ENCODE data around the gene ASAP2.
"Not testable (repeated sequence)": the region's sequence is repeated elsewhere in the genome, so short reads cannot be mapped to it uniquely, and the experiment has no call there.

The ASAP2 gene

GRCh38 chr2:9388950-9389911 lies 182.6 kb downstream of the ASAP2 start:
- no peak for DNase-seq (ENCODE audit: low read depth, low spot score)
- no peak overlapping the region for H3K27ac ChIP-seq

DNA sequence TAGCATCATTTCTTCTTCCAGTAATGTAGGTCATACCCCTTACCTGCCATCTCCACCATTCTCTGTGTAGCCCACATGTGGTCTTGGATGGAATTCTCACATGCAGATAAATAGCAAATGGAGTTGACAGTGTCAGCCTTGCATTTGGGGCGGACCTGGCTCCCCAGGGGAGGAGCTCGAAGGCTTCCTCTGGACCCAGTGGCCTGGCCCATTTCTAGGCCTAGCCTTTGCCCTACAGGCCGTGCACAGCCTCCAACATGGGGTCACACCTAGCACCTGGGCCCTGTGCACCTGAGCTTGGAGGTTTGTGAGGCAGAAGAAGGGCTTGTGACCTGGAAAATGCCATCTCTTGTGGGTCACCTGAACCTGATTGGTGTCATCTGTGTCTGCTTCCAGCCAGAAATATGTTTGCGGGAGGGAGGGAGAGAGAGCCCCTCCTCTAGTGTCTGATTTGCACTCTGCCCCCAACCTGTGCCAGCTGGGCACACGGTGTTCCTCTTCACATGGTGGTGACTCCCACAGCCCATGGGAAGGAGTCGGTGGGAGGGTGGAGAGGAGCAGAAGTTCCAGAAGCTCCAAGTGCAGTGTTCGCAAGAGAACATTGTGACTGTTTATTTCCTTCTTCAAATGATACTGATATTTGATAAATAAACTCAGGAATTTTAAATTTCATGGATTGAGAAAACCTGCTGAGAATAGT lies 183.7 kb downstream of the ASAP2 start:
- no peak for DNase-seq (ENCODE audit: low read depth, low spot score)
- no peak overlapping the region for H3K27ac ChIP-seq

GRCh38 chr2:9390991-9391390 lies 184.4 kb downstream of the ASAP2 start:
- no peak for DNase-seq (ENCODE audit: low read depth, low spot score)

DNA sequence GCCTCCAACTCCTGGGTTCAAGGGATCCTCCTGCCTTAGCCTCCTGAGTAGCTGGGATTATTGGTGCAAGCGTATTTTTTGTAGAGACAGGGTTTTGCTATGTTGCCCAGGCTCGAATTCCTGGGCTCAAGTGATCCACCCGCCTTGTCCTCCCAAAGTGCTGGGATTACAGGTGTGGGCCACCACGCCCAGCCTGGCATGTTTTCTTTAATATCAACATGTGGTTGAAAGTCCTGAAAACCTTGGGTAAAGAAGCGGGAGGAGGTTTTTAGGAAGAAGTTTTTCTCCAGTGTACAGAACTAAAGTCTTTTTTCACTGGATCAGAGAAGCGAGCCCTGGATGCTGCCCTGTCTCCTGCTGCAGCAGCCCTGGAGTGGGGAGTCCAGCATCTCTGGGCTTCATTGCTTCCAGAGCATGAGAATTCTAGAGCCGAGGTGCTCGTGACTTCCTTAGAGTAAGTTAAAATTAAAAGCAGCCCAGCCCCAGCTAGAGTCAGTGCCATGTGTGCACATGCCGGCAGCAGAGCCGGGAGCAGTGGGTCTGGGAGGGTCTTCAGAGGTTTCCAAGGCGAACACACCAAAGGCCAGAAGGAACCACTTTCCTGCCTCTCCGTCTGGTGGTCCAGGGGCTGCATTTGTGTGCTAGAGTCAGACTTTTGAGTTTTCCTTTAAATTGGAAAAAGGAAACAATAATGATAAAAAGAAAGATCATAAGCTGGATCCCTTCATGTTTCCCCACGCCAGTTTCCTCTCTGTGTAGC lies 185.5 kb downstream of the ASAP2 start:
- no peak for DNase-seq (ENCODE audit: low read depth, low spot score)
- H3K27ac ChIP-seq, result no peak overlapping the region

More at GRCh38 chr2:9390991-9391390, 184.4 kb downstream of the ASAP2 start:
- H3K27ac ChIP-seq, result no peak overlapping the region

- H3K27ac ChIP-seq, result no peak overlapping the region
- DNase-seq (ENCODE audit: low read depth, low spot score), result no peak
These were observed 186.5 kb downstream of the ASAP2 start for GRCh38 chr2:9392898-9393765.

DNA sequence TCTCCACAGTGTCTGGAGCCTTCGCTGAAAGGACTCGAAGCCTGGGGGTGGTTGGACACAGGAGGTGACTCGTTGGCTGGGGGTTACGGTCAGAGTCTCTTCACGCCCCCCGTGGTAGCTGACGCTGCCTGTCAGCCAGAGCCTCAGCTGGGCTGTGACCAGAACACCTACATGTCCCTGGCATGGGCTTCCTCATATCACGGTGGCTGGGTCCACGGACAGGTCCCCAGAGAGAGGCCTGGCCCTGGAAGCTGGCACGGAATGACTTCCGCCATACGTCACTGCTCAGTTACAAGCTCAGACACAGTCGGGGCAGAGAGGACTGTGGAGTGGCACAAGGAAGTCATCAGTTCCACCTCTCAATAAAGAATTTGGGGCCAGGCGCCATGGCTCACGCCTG lies 188.2 kb downstream of the ASAP2 start:
- H3K27ac ChIP-seq, result no peak overlapping the region
- no peak for DNase-seq (ENCODE audit: low read depth, low spot score)

DNA sequence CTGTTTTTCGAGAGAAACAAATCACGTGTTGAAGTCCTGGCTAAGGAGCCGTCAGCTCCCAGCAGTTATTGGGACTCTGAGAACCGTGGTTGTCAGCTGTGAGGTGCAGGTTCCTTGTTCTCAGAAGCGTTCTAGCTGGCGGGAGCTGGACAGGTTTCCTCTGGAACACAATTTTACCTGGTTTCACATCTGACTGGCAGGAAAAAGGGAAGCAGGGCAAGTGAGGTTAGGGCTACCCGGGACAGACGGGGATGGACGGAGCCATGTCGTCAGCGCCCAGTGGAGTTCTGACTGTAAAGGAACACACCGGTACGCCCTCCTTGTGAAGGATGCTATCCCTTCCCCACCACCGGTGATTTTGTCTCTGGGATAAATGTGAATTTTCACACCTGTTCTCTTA lies 190.6 kb downstream of the ASAP2 start:
- DNase-seq (ENCODE audit: low read depth, low spot score), result no peak
- no peak overlapping the region for H3K27ac ChIP-seq

DNA sequence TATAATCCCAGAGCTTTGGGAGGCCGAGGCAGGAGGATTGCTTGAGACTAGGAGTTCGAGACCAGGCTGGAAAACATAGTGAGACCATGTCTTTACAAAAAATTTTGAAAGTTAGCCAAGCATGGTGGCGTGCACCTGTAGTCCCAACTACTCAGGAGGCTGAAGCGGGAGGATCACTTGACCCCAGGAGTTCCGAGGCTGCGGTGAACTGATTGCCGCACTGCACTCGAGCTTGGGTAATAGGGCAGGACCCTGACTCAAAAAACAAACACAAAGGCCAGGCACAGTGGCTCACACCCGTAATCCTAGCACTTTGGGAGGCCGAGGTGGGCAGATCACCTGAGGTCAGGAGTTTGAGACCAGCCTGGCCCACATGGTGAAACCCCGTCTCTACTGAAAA lies 191.6 kb downstream of the ASAP2 start:
- not testable (repeated sequence) for DNase-seq (ENCODE audit: low read depth, low spot score); H3K27ac ChIP-seq

GRCh38 chr2:9398881-9399780 lies 192.5 kb downstream of the ASAP2 start:
- H3K27ac ChIP-seq, result no peak overlapping the region
- DNase-seq (ENCODE audit: low read depth, low spot score), result no peak

DNA sequence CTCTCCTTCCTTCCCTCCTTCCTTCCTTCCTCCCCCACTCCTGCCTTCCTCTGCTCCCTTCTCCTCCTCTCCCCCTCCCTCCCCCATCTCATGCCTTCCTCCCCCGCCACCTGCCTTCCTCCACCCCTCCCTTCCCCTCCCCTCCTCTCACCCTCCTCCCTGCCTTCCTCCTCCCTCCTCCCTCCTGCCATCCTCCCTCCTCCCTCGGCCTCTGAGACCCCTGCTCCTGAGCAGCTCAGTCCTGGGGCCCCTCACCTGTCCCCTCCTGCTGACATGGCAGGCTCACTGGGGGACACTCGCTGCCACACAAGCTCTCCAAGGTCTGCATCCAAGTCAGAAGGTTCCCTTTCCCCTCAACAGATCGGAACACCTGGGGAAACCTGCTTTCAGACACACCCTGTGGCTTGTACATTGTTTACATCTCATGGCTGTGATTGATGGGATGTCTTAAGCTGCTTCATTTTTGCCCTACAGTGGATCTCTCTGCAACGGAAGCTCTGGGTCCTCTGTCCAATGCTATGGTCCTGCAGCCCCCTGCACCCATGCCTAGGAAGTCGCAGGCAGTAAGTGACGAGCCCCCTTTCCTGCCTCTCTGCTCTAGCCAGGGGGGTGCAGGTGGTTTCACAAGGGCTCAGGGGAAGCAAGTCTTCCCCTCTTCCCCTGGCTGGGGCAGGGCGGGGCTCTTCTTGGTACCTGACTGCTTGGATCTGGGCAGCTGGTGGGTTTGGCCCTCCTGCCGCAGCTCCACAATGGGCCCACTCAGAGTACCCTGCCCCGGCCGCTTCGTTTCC lies 193.9 kb downstream of the ASAP2 start:
- no peak for DNase-seq (ENCODE audit: low read depth, low spot score)
- H3K27ac ChIP-seq, result no peak overlapping the region

DNA sequence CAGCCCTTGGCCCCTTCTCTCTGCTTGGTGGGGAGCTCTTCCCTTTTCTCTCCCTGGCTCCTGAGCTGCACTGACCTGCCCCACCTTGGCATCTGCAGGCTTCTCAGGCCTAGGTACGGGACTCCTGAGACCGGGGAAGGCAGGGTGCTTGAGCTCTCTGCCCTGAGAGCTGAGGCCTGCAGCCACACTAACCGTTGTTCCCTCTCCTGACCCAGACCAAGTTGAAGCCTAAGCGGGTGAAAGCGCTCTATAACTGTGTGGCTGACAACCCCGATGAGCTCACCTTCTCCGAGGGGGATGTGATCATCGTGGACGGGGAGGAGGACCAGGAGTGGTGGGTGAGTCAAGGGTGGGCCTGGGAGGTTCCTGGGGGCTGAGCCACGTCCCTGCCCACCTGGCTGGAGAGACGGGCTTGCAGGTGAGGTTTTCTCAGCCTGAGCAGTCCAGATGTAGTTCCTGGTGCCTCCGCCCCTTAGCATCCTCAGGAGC lies 194.5 kb downstream of the ASAP2 start:
- no peak for DNase-seq (ENCODE audit: low read depth, low spot score)

DNA sequence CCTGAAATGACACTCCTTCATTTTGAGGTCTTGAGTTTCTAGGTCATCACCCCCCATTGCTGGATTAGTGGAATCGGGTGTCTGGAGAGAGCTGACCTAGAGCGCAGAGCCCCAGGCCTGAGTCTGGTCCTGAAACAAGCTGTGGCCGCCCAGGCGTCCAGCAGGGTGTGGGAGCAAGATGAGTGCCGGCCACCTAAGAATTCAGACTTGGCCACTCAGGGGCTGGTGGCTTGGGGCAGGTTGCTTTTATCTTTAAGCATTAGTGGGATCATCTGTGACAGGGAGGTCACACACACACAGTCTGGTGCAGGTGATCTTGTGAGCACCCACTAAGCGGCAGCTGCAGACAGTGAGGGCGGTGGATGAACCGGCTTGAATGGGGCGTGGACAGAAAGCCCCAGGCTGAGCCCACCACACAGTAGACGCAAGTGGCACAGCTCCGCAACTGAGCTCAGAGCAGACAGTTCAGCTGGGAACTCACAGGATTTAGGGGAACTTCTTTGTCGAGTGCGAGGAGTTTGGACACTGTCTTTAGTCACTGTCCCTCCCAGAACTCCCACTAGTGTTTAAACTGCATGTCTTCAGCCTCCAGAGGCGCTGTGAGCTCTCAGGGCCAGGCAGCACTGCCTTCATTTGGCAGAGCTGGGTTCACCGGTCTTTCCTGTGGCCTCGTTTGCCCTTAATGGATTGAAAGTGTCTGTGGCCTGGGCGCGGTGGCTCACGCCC lies 195.2 kb downstream of the ASAP2 start:
- H3K27ac ChIP-seq, result no peak overlapping the region
- DNase-seq (ENCODE audit: low read depth, low spot score), result no peak

More for the DNA sequence above, 194.5 kb downstream of the ASAP2 start:
- no peak overlapping the region for H3K27ac ChIP-seq

DNA sequence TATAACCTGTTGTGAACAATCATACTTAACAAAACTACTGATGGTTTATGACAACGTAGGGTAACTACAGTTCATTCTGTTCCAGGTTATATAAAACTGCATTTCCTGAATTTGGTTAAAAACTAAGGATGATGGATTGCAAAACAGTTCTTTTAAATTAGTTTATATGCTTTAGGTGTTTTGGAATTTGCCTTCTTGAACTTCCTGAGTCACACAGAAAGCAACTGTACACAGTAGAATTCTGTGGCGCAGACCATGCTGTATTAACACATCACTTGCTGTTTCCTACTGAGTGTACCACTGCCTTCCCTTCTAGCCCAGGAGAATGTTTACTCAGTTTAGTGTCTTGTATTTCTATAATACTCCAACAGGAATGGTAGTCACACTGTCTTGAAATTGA lies 197.3 kb downstream of the ASAP2 start:
- no peak overlapping the region for H3K27ac ChIP-seq
- no peak for DNase-seq (ENCODE audit: low read depth, low spot score)

GRCh38 chr2:9404451-9404850 lies 197.8 kb downstream of the ASAP2 start:
- no peak for DNase-seq (ENCODE audit: low read depth, low spot score)
- H3K27ac ChIP-seq, result no peak overlapping the region

DNA sequence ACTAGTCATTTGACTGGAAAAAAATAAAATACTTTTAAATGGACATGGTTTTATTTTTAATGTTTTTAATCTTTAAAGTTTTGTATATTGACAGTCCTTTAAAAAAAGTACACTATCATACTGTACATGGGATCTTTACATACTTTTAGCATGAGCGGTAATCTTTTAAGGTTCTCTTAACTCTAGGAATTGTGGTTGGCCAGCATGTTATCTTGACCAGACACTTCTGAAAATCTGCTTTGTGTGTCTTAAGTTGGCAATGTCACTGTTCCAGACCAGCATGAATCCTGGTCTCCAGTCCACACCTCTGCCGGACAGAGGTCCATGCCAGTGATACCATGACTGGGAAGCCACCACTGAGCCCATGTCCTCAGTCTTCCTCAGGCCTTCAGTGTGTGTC lies 199.0 kb downstream of the ASAP2 start:
- DNase-seq (ENCODE audit: low read depth, low spot score), result no peak
- no peak overlapping the region for H3K27ac ChIP-seq

GRCh38 chr2:9406529-9407362 lies 200.1 kb downstream of the ASAP2 start:
- peak overlapping the region; percentile 61 for H3K27ac ChIP-seq
- no peak for DNase-seq (ENCODE audit: low read depth, low spot score)

Measured in epithelial cell of prostate (primary cell).